Daoy (cell line): ENCODE results near the gene IL6ST. TPM values are rescaled to one million over a fixed set of nuclear protein-coding genes. Genes with fewer than 3 reads are reported as not detected.
"Not testable (repeated sequence)": the region's sequence is repeated elsewhere in the genome, so short reads cannot be mapped to it uniquely, and the experiment has no call there.

Experiments
- DNase-seq: peaks from one replicate; pipeline ENCODE4 v3.0.0-alpha.2; 2015; ENCODE audit warnings: low read depth
- total RNA-seq: library from RNA; depleted of rRNA; stranded (reverse); fragments of >200 nt; shearing (Covaris generic); gene quantifications from 2 replicates; pipeline ENCODE4 v1.2.3, GENCODE V29; 2014

IL6ST gene
- total RNA-seq, 1 experiment from 2014 or later, result 92.3 TPM

- DNase-seq, result no peak
These were observed 28.5 kb downstream of the IL6ST start for GRCh38 chr5:55966284-55966683.

DNA sequence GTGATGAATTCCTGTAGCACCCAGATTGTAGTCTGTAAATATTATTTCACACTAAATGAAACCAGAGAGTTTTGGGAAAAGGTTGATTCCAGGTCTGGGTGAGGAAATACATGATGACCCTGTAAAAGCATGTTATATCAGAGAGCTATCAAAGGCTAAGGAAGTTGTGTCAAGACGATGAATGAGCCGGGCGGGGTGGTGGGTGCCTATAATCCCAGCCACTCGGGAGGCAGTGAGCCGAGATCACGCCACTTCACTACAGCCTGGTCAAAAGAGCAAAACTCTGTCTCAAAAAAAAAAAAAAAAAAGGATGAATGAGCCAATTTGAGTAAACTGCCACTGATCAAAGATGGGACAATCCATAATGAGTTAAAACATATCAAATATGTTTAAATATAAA, 29.2 kb downstream of the IL6ST start:
- no peak for DNase-seq

DNA sequence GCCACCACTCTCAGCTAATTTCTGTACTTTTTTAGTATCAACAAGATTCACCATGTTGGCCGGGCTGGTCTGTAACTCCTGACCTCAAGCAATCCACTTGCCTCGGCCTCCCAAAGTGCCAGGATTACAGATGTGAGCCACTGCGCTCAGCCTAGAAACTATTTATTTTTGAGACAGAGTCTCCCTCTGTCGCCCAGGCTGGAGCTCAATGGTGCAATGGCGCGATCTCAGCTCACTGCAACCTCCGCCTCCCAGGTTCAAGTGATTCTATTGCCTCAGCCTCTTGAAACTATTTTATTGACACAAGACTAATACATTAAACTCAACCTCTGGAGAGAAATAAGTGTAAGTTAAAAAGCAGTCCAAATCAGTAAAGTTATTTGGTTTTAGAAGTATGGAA, 34.0 kb downstream of the IL6ST start:
- no peak for DNase-seq

GRCh38 chr5:55959208-55959607, 35.6 kb downstream of the IL6ST start:
- no peak for DNase-seq

GRCh38 chr5:55941154-55941553, 53.6 kb downstream of the IL6ST start:
- not testable (repeated sequence) for DNase-seq

GRCh38 chr5:55937598-55937997, 57.2 kb downstream of the IL6ST start:
- DNase-seq, result not testable (repeated sequence)

- peak; percentile 84 for DNase-seq
These were observed 58.6 kb downstream of the IL6ST start for GRCh38 chr5:55936100-55936693.

DNA sequence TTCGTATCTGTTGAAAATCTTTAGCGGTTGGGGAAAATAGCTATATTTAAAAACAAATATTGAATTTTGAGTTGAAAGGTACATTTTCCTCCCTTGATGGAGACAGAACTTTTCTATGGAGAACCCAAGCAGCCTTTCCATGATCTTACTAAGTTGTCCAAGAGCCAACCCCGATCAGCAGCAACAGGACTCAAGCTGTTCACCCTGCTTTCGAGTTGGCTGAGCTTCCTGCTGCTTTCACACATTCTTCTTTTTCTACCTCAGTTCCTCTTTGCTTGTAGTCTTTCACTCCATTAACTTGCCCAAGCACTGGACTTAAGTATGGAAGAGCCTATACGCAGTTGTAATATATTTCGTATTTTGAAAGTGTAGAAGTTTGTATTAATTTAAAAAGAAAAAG, 59.4 kb downstream of the IL6ST start:
- no peak for DNase-seq

DNA sequence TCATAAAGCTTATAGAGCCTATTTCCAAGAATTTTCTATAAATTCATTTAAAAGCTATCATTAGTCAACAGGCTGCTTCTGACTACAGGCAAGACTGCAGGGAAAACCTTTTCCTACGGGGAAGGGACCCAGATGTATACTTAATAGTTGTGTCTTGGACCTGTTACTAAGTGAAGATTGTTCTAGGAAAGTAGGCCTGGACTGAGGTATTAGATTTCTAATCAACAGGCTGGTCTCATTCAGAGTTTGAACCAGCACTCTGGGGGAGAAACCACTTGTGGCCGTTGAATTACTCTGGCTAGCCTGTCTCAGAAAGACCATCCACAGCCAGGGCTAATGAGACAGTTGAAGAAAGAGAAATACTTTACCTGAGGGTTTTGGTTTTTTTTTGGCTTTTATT, 60.0 kb downstream of the IL6ST start:
- no peak for DNase-seq

DNA sequence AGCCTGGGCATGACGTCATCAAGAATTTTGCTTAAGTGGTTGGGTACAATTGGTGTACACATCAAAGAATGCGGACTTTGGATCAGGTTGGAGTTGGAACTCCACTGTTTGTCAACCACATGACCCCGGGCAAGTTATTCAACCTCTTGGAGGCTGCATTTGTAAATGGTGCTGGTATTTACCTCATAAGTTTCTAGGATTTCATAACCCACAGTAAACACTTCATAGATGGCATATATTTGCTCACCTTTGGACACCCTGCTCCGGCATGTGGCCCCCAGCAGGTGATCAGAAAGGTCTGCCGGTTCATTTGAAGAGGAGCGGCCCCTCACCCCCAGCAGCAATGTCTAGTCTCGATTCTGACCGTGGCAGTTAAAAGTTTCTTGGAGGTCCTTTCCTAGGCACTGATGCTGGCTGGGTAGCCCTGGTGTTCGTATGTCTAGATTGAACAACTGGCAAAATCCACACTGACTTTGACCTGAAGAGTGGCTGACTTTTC, 60.6 kb downstream of the IL6ST start:
- DNase-seq, result no peak

- DNase-seq, result no peak
These were observed 61.2 kb downstream of the IL6ST start for GRCh38 chr5:55933377-55934114.

GRCh38 chr5:55932700-55933099, 62.1 kb downstream of the IL6ST start:
- DNase-seq, result no peak

GRCh38 chr5:55929020-55929799, 65.6 kb downstream of the IL6ST start:
- DNase-seq, result no peak

DNA sequence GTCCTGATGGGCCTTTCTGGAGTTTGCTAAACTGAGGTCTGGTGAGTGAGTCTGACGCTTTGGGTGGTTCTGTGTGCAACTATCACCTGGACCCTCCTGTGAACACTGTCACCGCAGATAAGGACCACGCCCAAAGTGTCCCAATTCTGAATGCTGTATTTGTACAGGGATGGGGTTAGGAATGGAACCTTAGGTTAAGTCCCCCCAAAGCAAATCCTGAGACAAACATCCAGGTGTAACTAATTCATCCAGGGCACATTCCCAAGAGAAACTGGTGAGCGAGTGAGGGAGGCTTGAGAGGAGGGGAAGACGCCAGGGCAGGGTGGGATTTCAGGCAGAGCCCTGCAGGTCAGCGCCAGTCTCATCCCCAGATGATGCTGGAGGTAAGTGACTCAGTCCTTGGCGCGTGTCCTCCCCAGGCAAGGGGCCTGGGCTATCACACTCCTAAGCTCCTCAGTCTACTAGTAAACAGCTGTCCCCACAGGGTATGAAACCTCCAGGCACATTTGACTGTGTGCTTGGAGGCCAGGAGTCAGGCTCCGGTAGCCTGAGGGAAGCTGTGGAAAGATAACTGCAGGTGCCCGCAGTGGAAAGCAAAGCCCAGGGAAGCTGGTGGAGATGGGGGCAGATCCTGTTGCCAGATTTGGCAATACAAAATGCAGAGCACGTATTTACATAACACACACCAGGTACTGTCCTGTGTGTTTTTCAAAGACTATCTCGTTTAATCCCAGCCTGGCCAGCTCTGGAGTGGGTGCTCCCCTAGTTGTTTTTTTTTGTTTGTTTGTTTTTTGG, 66.7 kb downstream of the IL6ST start:
- DNase-seq, result no peak

- DNase-seq, result no peak
These were observed 68.3 kb downstream of the IL6ST start for GRCh38 chr5:55926476-55926875.

DNA sequence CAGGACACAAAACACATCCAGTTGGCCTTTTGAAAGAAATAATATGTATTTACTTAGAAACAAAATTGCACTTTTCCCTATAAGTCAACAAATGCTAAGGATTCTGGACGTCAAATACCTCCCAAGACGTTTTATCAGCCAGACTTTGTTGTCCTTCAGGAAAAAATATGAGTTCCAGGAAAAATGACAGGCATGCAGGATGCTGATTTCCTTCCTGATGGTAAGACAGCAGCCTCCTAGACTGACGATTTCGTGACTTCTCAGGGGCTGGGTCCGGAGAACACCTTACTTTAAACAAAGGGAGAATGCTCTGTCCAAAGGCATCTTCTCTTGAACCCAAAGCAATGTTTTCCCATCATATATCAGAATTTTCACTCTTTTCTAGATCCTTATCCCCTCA, 69.1 kb downstream of the IL6ST start:
- DNase-seq, result no peak

- no peak for DNase-seq
These were observed 69.6 kb downstream of the IL6ST start for GRCh38 chr5:55925181-55925580.

- no peak for DNase-seq
These were observed 70.0 kb downstream of the IL6ST start for GRCh38 chr5:55924744-55925143.

- no peak for DNase-seq
These were observed 70.8 kb downstream of the IL6ST start for GRCh38 chr5:55923865-55924500.

- peak; percentile 69 for DNase-seq
These were observed 71.5 kb downstream of the IL6ST start for GRCh38 chr5:55923177-55923771.

- no peak for DNase-seq
These were observed 73.1 kb downstream of the IL6ST start for GRCh38 chr5:55921617-55922016.
